GM12864 (cell line): ENCODE results near the gene TNFRSF19.
A peak's percentile ranks its signal among the peaks of the same experiment; 100 is the strongest.

Experiments
- DNase-seq: peaks from one replicate; pipeline ENCODE4 v3.0.0-alpha.2; 2011; ENCODE audit warnings: low read depth
- H3K4me3 ChIP-seq: 2 replicates; pipeline ENCODE4 v1.5.1; 2011; ENCODE audit warnings: mild to moderate bottlenecking, low read depth, low read length, control low read depth
- CTCF ChIP-seq: IDR thresholded peaks from 2 replicates; pipeline ENCODE4 v1.5.1; 2011; ENCODE audit warnings: low read depth, mild to moderate bottlenecking, moderate library complexity, low read length, control low read depth, inconsistent platforms; ENCODE audit errors: missing control alignments

Gene TNFRSF19

GRCh38 chr13:23701636-23702035, 131.4 kb downstream of the TNFRSF19 start:
- DNase-seq = no peak
- no peak for TF ChIP-seq CTCF
- no peak overlapping the region for H3K4me3 ChIP-seq

- DNase-seq = no peak
- TF ChIP-seq CTCF = no peak
- H3K4me3 ChIP-seq = no peak overlapping the region
Observed at GRCh38 chr13:23703246-23703860, 133.1 kb downstream of the TNFRSF19 start.

GRCh38 chr13:23705583-23705982, 135.4 kb downstream of the TNFRSF19 start:
- DNase-seq = no peak
- no peak for TF ChIP-seq CTCF

GRCh38 chr13:23707674-23708073, 137.5 kb downstream of the TNFRSF19 start:
- H3K4me3 ChIP-seq = no peak overlapping the region
- no peak for DNase-seq
- TF ChIP-seq CTCF = peak; percentile 39

More at GRCh38 chr13:23705583-23705982, 135.4 kb downstream of the TNFRSF19 start:
- no peak overlapping the region for H3K4me3 ChIP-seq

GRCh38 chr13:23709536-23709935, 139.3 kb downstream of the TNFRSF19 start:
- peak; percentile 25 for TF ChIP-seq CTCF
- no peak for DNase-seq
- H3K4me3 ChIP-seq = no peak overlapping the region

- no peak for DNase-seq
- TF ChIP-seq CTCF = no peak
- H3K4me3 ChIP-seq = no peak overlapping the region
Observed at GRCh38 chr13:23710366-23710765, 140.2 kb downstream of the TNFRSF19 start.

- TF ChIP-seq CTCF = no peak
- DNase-seq = no peak
- no peak overlapping the region for H3K4me3 ChIP-seq
Observed at GRCh38 chr13:23711355-23711754, 141.1 kb downstream of the TNFRSF19 start.
